ENCODE data around the gene HMCES.

Gene HMCES

GRCh38 chr3:129278439-129278965, at the start of gene HMCES:
HMCES (plus strand) TSS chr3:129278870; CDS start chr3:129279733, 863 bp downstream.
- Mint-ChIP-seq H3K4me3 (peak within 1 kb of the TSS; percentile 98), H3K27me3 (ENCODE audit: low read depth, poor library complexity) (peaks cover 3% of the 10 kb centered on the region), H3K36me3 (ENCODE audit: low read depth) (peaks cover 57% of the 10 kb centered on the region), H3K4me1 (peaks cover 38% of the 10 kb centered on the region), H3K9me3 (no peaks in the 10 kb centered on the region), H3K27ac (peak within 1 kb of the TSS; percentile 99)
- DNase-seq: peak; percentile 96
- TF ChIP-seq CTCF (IDR thresholded peaks at IDR 0.05): no peak

GRCh38 chr3:129228891-129229585, 49.6 kb upstream of the HMCES start:
- TF ChIP-seq CTCF (IDR thresholded peaks at IDR 0.05): no peak
- Mint-ChIP-seq H3K9me3 (no peaks in the 10 kb centered on the region), H3K4me3 (no peak overlapping the region), H3K27me3 (ENCODE audit: low read depth, poor library complexity) (peaks cover 12% of the 10 kb centered on the region), H3K27ac (peak overlapping the region; percentile 68), H3K36me3 (ENCODE audit: low read depth) (no peaks in the 10 kb centered on the region), H3K4me1 (peaks cover 13% of the 10 kb centered on the region)
- DNase-seq: no peak

GRCh38 chr3:129230311-129231019, 48.2 kb upstream of the HMCES start:
- peaks cover 12% of the 10 kb centered on the region for H3K27me3 Mint-ChIP-seq (ENCODE audit: low read depth, poor library complexity)
- H3K27ac Mint-ChIP-seq: no peak overlapping the region
- H3K4me1 Mint-ChIP-seq: peaks cover 13% of the 10 kb centered on the region
- TF ChIP-seq CTCF (IDR thresholded peaks at IDR 0.05): no peak
- no peak for DNase-seq
- no peaks in the 10 kb centered on the region for H3K36me3 Mint-ChIP-seq (ENCODE audit: low read depth)
- no peaks in the 10 kb centered on the region for H3K9me3 Mint-ChIP-seq
- no peak overlapping the region for H3K4me3 Mint-ChIP-seq

- no peak for DNase-seq
- H3K4me3 Mint-ChIP-seq: no peak overlapping the region
- no peak overlapping the region for H3K27ac Mint-ChIP-seq
- peaks cover 8% of the 10 kb centered on the region for H3K27me3 Mint-ChIP-seq (ENCODE audit: low read depth, poor library complexity)
- H3K4me1 Mint-ChIP-seq: peaks cover 13% of the 10 kb centered on the region
- TF ChIP-seq CTCF (IDR thresholded peaks at IDR 0.05): no peak
- H3K36me3 Mint-ChIP-seq (ENCODE audit: low read depth): no peaks in the 10 kb centered on the region
- peaks cover 3% of the 10 kb centered on the region for H3K9me3 Mint-ChIP-seq
These were observed 47.1 kb upstream of the HMCES start for GRCh38 chr3:129231331-129232119.

GRCh38 chr3:129233538-129233937, 45.1 kb upstream of the HMCES start:
- H3K36me3 Mint-ChIP-seq (ENCODE audit: low read depth): no peaks in the 10 kb centered on the region
- H3K27ac Mint-ChIP-seq: peak overlapping the region; percentile 14
- no peak overlapping the region for H3K4me3 Mint-ChIP-seq
- H3K9me3 Mint-ChIP-seq: peaks cover 3% of the 10 kb centered on the region
- no peak for DNase-seq
- H3K4me1 Mint-ChIP-seq: peaks cover 13% of the 10 kb centered on the region
- TF ChIP-seq CTCF (IDR thresholded peaks at IDR 0.05): no peak
- peaks cover 8% of the 10 kb centered on the region for H3K27me3 Mint-ChIP-seq (ENCODE audit: low read depth, poor library complexity)
